Mammary epithelial cell (primary cell): ENCODE measurements around the gene ADGRD2.

Experiments
- EZH2 ChIP-seq: IDR thresholded peaks from 2 replicates; pipeline ENCODE4 v1.6.1; 2012; ENCODE audit warnings: low read length, inconsistent platforms, borderline replicate concordance
- TF ChIP-seq, protein P1 (sequence below), 2 donors: IDR thresholded peaks in 1 of 2; conservative IDR thresholded peaks in 1 of 2; 2 replicates each; pipeline ENCODE4 v1.5.1; 2011 to 2012; ENCODE audit warnings: inconsistent platforms in 2 of 2, low read length in 2 of 2, mild to moderate bottlenecking in 2 of 2, control low read depth in 1 of 2, low read depth in 1 of 2; ENCODE audit not compliant: insufficient read depth in 1 of 2; ENCODE audit errors: extremely low read depth in 1 of 2

GRCh38 chr9:124437086-124437485 lies 13.2 kb upstream of the ADGRD2 start:
- TF ChIP-seq, protein P1, sequence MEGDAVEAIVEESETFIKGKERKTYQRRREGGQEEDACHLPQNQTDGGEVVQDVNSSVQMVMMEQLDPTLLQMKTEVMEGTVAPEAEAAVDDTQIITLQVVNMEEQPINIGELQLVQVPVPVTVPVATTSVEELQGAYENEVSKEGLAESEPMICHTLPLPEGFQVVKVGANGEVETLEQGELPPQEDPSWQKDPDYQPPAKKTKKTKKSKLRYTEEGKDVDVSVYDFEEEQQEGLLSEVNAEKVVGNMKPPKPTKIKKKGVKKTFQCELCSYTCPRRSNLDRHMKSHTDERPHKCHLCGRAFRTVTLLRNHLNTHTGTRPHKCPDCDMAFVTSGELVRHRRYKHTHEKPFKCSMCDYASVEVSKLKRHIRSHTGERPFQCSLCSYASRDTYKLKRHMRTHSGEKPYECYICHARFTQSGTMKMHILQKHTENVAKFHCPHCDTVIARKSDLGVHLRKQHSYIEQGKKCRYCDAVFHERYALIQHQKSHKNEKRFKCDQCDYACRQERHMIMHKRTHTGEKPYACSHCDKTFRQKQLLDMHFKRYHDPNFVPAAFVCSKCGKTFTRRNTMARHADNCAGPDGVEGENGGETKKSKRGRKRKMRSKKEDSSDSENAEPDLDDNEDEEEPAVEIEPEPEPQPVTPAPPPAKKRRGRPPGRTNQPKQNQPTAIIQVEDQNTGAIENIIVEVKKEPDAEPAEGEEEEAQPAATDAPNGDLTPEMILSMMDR (conservative IDR thresholded peaks at IDR 0.05 in 1 of 2, IDR thresholded peaks at IDR 0.05 in 1 of 2; ENCODE audit: extremely low read depth in 1 of 2, insufficient read depth in 1 of 2, low read depth in 1 of 2, low read length in 2 of 2): no peak
- no peak for TF ChIP-seq EZH2
